ENCODE results near the gene FUS.
"Not testable (repeated sequence)": the region's sequence is repeated elsewhere in the genome, so short reads cannot be mapped to it uniquely, and the experiment has no call there.

FUS gene

DNA sequence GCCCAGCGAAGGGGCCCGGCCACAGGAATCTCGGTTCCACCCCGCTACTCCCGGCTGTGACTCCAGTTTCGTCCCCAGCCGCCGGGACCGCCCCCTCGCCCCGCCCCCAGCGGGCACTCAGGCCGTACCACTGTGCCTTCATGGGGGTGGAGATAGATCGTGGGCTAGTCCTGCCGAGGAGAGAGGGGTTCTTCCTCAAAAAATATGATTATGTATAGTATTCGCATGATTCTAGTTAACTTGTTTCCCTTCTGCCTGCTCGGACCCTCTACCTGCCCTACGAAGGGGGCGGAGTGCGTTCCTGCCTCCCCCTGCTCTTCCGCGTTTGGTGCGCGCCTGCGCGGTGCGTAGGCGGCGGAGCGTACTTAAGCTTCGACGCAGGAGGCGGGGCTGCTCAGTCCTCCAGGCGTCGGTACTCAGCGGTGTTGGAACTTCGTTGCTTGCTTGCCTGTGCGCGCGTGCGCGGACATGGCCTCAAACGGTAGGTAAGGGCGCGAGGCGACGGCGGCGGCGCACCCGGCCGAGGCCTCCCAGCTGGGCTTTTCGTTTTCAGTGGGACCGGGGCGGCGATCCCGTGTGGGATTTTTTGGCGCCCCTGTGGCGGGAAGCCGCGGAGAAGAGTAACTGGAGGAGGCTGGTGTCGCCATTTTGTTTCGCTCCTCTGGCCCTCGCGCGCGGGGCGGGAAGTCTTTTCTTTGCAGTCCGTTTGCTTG lies at the start of gene FUS:
Gene FUS (plus strand): TSS at position 393 of the 713 bp plus-strand sequence. CDS start 76 bp downstream, at position 469.
- peak; percentile 97 for DNase-seq (ENCODE audit: low spot score)

DNA sequence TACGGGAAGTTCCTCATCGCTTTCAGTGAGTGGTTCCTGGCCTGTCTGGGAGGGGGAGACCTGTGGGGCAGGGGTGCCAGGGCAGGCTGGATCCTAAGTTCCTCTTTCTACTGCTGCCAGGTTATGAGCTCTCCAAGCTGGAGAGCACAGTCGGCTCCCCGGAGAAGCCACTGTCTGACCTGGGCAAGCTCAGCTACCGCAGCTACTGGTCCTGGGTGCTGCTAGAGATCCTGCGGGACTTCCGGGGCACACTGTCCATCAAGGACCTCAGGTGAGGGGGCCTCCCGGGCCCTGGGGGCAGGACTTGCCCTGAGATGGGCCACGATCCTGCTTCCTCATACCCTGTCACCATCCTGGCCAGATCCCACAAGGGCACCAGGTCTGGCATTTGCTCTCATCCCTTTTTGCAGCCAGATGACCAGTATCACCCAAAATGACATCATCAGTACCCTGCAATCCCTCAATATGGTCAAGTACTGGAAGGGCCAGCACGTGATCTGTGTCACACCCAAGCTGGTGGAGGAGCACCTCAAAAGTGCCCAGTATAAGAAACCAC lies 49.5 kb upstream of the FUS start:
- DNase-seq (ENCODE audit: low spot score), result no peak

DNA sequence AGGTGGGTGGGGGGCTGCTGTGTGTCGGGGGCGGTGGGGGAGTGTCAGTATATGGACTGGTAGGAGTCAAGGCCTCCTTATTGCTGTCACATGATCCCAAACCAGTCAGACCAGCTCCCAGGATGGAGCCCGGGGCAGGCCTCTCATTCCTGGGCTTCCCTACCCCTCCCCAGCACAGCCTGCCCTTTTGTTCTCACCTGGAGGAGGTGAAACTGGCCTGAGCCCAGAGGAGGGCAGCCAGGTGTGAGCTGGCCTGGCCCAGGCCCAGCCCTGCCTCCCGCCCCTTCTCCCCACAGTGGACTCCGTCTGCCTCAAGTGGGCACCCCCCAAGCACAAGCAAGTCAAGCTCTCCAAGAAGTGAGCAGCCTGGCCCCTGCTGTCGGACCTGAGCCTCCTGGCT lies 49.0 kb upstream of the FUS start:
- peak; percentile 77 for DNase-seq (ENCODE audit: low spot score)

DNA sequence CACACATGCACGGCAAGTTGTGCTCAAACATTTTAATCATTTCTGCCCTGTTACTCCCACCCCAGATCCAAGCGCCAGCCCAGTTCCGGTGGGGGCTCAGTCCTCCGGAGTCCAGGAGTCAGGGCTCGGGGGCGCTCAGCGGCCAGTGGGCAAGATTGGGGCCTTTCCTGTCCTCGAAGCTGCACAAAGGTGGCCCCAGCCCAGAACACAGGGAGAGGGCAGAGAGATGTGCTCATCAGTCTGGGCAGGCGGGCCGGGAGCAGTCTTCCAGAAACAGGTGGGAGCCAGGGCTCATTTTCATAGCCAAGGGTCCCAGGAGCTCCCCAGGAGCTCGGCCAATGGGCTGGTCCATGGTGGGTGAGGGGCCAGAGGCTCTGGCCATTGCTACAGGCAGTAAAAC lies 48.5 kb upstream of the FUS start:
- no peak for DNase-seq (ENCODE audit: low spot score)

DNA sequence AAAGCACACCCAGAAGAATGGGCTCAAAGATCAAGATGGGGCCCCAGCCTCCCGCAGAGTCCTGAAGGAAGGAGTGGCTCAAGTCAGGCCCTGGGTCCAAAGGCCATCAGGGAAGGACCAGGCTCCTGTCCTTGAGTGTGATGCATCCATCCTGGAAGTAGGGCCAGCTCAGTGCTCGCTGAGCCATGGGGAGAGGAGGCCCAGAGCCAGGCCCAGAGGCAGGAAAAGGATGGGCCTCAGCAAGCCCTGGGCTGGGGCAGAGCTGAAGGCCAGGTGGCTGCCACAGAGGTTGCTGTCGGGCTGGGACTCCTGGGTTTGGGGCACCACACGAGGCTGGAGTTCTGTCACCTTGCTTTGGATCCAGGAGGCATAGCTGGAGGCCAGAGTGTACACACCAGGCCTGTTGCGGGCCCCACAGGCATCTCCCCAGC lies 48.1 kb upstream of the FUS start:
- no peak for DNase-seq (ENCODE audit: low spot score)

DNA sequence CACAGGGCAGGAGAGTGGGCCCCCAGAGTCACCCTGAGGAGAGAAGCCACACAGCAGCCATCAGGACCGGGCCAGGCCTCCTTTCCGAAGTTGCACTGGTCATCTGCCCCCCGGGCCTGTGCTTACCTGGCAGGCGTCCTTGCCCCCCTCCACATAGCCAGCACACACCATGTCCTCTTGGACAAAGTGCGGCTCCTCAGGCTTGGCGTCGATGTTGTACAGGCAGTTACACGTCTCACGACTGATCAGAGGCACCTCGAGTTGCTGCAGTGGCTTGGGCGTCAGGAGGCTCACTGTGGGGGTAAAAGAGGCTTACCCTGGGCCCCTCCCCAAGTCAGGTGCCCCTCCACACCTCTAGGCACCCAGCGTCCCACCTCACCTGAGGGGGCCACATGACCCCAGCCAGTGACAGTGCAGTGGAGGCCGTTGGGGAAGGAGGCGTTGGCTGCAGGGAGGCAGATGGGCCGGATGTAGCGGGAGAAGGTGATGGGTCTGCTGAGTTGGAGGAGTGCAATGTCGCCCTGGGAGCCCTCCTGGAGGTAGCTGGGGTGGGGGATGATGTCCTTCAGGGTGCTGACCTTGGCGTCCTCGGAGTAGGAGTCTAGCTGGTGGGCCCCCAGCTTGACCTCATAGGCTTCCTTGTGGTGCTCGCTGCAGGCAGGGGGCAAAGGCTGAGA lies 47.5 kb upstream of the FUS start:
- no peak for DNase-seq (ENCODE audit: low spot score)

DNA sequence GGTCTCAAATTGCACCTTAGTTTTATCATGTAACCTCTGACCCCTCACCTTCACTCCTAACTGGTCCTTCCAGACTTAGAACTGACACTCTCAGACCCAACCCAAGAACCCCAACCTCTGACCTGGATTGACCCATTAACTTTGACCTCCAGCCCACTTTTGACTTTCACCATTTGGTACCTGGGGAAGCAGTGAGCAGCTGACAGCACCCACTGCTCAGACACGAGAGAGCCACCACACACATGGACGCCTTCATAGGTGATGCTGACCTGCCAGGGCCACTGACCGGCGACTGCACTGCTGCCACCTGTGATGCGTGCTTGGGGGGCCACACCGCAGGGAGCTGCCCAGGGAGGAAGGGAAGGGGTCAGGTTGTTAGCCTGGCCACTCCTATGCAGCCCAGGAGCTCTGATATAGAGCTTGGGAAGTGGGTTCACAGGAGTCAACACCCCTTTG lies 46.9 kb upstream of the FUS start:
- DNase-seq (ENCODE audit: low spot score), result no peak

DNA sequence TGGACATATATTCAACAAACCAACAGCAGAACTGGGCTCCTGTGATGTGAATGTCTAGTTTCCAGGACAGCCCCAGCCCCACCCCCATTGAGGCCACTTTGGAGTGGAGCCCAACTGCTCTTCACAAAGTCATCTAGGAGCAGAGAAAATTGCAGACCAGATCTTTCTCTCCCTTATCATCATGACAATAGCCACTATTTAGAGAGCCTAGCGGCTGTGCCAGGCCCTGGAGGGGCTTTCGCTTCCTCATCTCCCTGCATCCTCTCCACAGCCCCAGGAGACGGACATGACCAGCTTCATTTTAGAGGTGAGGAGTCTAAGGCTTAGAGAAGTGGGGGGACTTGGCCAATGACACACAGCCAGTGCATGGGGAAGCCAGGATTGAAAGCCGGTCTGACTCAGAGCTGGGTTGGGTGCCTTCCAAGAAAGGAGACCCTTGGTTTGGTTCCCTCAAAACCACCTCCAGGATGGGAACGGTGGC lies 45.8 kb upstream of the FUS start:
- peak; percentile 34 for DNase-seq (ENCODE audit: low spot score)

DNA sequence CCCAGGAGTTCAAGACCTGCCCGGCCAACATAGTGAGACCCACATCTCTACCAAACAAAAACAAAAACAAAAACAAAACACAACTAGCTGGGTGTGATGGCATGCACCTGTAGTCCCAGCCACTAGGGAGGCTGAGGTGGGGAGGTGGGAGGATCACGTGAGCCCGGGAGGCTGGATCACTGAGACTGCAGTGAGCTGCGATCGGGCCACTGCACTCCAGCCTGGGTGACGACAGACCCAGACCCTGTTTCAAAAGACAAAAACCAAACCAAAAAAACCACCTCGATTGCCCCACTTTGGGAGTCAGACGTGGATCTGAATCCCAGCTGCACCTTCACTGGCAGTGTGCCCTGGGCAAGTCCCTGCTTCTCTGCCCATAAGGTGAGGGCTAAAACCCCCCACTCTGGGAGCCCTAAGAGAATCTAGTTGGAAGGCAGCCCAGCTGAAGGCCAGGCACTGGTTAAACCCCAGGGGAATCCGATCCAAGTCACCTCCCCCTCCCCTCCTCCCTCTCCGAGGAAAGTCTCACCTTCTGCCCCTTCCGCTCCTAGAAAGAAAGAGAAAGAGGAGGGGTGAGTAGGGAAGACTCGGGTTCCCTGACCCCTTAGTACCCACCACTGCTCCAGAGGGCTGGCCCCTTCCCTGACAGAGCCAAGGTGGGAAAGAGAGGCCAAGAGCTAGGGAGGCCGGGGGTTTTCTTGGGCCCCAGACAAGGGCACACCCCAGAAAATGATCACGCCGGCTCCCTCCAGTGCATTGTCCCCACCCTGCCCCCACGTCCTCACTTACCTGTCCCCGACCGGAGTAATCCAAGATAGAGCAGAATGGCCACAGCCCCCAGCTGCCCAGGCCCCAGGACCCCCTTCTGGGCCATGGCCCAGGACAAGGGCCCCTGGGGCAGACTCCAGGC lies 45.1 kb upstream of the FUS start:
- DNase-seq (ENCODE audit: low spot score), result peak; percentile 65

DNA sequence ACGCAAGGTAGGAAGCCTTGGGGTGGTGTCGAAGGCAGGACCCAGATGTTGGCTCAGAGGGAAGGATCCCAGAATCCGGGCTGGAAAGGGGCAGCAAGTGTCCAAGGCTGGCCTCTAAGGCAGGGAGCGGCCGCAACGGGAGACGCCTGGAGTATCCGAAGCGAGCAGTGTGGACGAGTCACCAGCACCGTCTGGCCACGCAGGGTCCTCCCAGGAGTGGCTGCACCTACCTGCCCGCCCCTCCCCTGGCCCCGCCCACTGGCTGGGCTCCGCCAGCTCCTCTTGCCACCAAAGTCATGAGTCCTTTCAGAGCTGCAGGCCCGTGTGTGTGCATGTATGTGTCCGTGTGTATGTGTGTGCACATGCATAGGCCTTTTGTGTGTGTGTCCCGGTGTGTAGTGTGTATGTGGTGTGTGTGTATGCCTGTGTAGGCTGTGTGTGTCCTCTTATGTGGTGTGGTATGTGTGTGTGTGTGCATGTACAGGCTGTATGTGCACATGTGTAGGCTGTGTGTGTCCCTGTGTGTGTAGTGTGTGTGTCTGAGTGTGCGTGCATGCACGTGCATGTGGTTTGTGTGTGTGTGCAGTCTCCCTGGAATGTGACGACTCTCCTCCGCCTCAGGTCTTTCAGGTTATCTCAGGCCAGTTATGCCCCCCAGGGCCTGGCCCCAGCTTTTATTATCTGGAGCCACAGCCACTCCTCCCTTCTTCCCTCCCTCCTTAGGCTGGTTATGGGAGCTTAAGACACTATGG lies 44.2 kb upstream of the FUS start, which contains the start of gene PRSS8:
Gene PRSS8 (minus strand): TSS at position 193 of the 752 bp plus-strand sequence. CDS start 229 bp downstream, outside the sequence.
- peak; percentile 67 for DNase-seq (ENCODE audit: low spot score)

DNA sequence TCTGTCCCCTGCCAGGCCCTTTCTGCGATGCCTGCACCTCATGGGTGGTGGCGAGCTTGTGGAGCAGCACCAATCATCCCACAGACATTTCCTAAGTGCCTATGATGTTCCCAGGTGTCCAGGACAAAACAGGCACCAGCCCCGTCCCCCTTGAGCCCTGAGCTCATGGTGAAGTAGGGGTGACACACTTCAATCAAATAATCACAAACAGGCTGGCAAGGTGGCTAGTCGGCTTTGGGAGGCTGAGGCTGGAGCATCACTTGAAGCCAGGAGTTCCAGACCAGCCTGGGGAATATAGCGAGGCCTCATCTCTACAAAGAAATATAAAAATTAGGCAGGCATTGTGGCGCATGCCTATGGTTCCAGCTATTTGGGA lies 43.7 kb upstream of the FUS start:
- DNase-seq (ENCODE audit: low spot score), result no peak

DNA sequence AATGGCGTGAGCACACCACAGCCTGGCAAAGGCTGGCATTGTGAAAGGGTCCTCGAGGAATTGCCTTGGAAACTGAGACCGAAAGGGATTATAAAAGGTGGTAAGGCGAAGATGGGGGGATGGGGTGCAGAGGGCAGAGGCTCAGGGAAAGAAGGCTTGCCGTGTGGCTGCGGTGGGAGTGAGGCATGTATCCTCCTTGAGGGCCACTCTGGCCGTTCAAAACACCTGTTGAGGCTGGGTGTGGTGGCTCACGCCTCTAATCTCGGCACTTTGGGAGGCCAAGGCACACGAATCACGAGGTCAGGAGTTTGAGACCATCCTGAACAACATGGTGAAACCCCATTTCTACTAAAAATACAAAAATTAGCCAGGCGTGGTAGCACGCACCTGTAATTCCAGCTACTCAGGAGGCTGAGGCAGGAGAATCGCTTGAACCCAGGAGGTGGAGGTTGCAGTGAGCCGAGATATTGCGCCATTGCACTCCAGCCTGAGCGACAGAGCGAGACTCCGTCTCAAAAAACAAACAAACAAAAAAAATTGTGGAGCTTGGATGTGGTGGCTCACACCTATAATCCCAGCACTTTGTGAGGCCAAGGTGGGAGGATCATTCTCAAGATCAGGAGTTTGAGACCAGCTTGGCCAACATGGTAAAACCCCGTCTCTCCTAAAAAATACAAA lies 43.0 kb upstream of the FUS start:
- DNase-seq (ENCODE audit: low spot score), result not testable (repeated sequence)

DNA sequence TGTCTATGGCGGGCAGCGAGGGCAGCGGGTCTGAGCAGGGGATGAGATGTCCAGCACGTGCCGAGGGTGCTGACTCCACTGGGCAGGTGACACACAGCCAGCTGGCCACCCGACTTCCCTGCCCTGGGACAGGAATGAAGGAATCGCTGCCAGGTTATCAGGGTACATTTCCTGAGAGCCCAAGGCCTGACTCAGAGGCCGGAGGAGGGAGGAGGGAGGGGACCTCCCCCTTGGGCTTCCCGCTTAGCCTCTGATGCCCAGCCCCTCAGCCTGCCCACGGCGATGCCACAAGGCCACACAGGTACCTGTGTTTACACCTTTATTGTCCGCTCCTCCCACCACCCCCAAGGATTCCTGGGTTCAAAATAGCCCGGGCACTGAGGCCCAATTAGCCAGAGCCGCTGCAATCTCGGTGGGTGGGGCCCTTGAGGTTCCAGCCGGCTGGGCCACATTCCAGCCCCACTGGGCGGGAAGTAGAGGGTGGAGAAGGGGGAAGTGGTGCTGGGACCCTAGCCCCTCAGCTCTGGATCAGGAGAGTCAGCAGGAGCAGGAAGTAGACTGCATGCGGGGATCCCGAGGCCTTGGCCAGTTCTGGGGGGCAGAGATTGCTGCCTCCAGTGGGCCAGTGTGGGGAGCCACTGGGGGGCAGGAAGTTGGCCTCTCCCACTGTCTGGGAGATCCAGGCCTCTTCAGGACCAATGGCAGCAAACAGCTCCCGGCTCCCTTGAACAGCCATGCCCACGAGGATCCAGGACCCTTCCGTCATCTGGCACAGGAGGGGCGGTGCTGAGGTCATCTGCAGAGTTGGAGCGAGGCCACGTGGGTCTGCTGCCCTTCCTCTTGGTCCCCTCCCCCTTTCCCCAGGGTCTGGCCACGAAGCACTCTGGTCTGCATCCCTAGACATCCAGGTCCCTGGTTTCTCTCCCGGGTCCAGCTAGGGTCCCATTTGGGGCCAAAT lies 41.0 kb upstream of the FUS start:
- DNase-seq (ENCODE audit: low spot score), result peak; percentile 42

DNA sequence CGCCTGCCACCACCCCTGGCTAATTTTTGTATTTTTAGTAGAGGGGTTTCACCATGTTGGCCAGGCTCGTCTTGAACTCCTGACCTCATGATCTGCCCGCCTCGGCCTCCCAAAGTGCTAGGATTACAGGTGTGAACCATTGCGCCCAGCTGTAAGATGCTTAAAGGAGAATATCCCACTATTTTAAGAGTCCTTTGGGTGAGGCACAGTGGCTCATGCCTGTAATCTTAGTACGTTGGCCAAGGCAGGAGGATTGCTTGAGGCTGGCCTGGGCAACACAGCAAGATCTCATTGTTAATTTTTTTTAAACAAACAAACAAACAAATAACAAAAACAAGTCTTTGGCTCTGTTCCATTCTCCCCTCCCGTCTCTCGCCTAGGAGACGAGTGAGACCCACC lies 38.9 kb upstream of the FUS start:
- DNase-seq (ENCODE audit: low spot score), result not testable (repeated sequence)

DNA sequence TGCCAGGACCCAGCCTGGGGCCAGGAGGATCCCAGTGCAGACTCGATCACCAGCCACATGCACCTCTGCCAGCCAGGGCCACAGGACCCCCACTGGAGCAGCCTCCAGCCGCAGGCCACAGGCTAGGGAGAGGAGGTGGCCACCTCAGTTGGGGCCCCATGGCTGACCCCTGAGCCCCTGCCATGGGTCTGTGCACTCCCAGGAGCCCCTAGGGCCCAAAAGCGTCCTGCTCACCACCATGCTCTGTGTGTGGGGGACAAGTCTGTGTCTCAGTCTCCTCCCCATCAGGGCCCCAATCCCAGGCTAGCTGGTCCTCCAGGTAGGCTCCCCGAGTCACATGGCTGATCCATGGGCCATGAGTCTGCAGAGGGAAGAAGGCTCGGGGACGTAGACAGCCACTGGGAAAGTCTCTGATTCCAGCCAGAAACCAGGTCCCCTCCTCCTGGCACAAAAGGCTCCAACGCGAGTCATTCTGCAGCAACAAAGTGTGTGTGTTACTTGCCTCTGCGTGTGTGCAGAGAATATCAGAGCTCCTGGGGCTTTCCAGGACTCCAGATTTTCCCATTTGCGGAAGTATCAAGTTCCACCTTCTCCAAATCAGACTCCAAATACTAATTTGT lies 38.3 kb upstream of the FUS start:
- DNase-seq (ENCODE audit: low spot score), result no peak

DNA sequence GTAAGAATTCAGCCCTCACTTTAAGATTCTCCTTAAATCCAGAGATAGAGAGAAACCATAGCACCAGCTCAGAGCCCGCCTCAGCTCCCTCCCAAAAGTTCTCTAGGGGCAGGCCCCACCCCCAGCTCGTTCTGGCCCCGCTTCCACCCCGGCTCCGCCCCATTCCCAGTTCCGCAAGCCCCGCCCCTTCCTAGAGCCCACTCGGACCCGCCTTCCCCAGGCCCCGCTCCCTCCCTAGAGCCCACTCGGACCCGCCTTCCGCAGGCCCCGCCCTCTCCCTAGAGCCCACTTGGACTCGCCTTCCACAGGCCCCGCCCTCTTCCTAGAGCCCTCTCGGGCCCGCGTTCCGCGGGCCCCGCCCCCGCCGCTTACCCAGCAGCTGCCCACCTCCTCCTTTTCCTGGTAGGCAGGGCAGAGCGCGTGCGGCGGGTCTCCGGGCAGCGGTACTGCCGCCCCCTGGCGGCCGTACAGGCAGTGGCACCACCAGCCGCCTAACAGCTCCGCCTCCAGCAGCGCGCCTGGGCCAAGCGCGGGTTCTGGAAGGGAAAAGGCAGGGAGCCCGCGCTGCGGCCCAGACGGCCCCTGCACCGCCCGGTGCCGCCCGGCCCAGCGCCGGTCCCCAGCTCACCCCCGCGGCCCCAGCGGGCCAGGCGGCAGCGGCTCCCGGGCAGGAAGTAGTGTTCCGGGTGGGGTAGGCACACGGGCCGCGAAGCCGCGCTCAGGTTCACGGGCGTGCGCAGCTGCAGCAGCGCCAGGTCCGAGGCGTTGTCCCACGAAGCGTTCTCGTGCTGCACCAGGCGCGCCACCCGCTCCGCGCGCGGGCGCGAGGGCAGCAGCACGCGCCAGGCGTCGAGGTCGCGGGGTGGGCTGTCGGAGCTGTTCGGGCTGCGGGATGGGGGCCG lies 37.6 kb upstream of the FUS start:
- peak; percentile 99 for DNase-seq (ENCODE audit: low spot score)

DNA sequence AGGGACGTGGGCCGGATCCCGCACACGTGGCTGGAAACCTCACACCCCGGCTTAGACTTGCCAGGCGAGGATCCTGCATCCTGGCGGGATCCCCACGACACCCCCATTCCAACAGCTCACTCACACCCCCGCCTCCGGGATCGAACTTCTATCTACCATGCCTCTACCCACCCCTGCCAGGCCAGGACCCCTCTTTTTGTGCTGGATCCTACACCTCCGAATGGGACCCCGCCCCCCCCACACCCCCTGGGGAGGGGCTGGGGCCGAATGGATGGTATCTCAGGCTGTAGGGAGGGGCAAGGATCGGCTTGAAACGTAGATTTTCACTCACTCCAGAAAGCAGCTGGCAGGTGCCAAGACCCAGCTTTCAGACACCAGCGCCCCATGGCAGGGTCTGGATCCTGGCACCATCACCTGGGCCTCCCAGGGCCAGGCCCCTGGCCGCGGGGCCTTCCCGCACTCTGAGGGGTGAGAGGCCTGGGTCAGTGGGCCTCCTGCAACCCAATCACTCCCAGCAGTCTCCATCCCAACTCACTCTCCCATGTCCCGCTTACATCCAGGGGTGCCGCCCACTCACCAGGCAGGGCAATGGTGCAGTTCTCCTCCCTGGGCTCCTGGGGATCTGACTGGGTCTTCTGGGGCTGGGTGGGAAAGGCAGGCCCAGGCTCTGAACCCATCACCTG lies 36.8 kb upstream of the FUS start:
- no peak for DNase-seq (ENCODE audit: low spot score)
